ENCODE data around the gene MEIKIN. TPM values are rescaled to one million over a fixed set of nuclear protein-coding genes. Genes with fewer than 3 reads are reported as not detected.

The MEIKIN gene
- total RNA-seq, 1 experiment from 2014 or later = not detected

DNA sequence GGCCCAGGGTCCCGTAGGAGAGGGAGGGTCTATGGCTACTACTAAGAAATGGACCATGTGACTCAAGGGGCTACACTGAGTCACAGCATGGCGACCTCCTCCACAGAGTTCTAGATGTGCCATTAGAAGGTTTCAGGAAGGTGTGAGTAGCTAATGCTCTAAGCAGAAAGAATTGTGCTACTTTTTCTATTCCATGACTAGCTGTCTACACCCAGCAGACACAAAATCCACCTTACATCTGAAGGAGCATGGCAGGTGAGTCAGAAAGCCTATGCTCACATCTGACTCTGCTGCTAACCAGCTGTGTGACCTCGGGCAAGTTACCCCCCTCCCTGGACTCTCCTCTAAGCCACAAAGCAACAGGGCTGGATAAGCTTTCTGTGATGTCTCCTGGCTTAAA, 14.4 kb upstream of the MEIKIN start:
- H3K9me3 ChIP-seq (ENCODE audit: low read length) = no peaks in the 10 kb centered on the region
- H3K27me3 ChIP-seq (ENCODE audit: low read length) = no peaks in the 10 kb centered on the region
- intact Hi-C loops (cut with micrococcal nuclease) = no loop called here
- H3K4me2 ChIP-seq (ENCODE audit: low read length) = no peak overlapping the region
- DNase-seq (peak; percentile 5), ATAC-seq (no peak)
- H3K79me2 ChIP-seq (ENCODE audit: low read length) = no peaks in the 10 kb centered on the region
- ChIA-PET CTCF (no interaction called here), POLR2A (ENCODE audit: unreplicated experiment) (no interaction called here)
- H2AFZ ChIP-seq (ENCODE audit: low read length) = no peak overlapping the region
- H3K9ac ChIP-seq (ENCODE audit: low read length) = no peak overlapping the region
- BruUV-seq (replicated peaks) = no TSS peak
- H3K9me2 ChIP-seq (replicated peaks; ENCODE audit: low read length) = no peaks in the 10 kb centered on the region
- H3K4me3 ChIP-seq (ENCODE audit: low read length) = no peak overlapping the region
- H3K27ac ChIP-seq (ENCODE audit: low read length) = no peak overlapping the region
- TF ChIP-seq CTCF (conservative IDR thresholded peaks at IDR 0.05; ENCODE audit: low read depth, low read length) (no peak), EZH2phosphoT487 (IDR thresholded peaks at IDR 0.05; ENCODE audit: borderline replicate concordance, low read length) (no peak), EZH2 (IDR thresholded peaks at IDR 0.05; ENCODE audit: low read length, unreplicated experiment) (no peak)
- H3K4me1 ChIP-seq (ENCODE audit: insufficient read depth, low read length) = no peaks in the 10 kb centered on the region
- H3F3A ChIP-seq (ENCODE audit: low read length, unreplicated experiment) = no peaks in the 10 kb centered on the region
- no peaks in the 10 kb centered on the region for H4K20me1 ChIP-seq (ENCODE audit: low read length)
- H3K36me3 ChIP-seq (ENCODE audit: low read depth, low read length) = no peaks in the 10 kb centered on the region

GRCh38 chr5:131959136-131959535, 13.7 kb upstream of the MEIKIN start:
- Histone ChIP-seq H3K27ac (ENCODE audit: low read length) (no peak overlapping the region), H3K4me1 (ENCODE audit: insufficient read depth, low read length) (no peaks in the 10 kb centered on the region), H3K9me3 (ENCODE audit: low read length) (no peaks in the 10 kb centered on the region), H3K36me3 (ENCODE audit: low read depth, low read length) (no peaks in the 10 kb centered on the region), H3F3A (ENCODE audit: low read length, unreplicated experiment) (no peaks in the 10 kb centered on the region), H3K4me3 (ENCODE audit: low read length) (no peak overlapping the region), H3K27me3 (ENCODE audit: low read length) (no peaks in the 10 kb centered on the region), H4K20me1 (ENCODE audit: low read length) (no peaks in the 10 kb centered on the region), H3K9ac (ENCODE audit: low read length) (no peak overlapping the region), H3K9me2 (replicated peaks; ENCODE audit: low read length) (no peaks in the 10 kb centered on the region), H3K4me2 (ENCODE audit: low read length) (no peak overlapping the region), H3K79me2 (ENCODE audit: low read length) (no peaks in the 10 kb centered on the region), H2AFZ (ENCODE audit: low read length) (no peak overlapping the region)
- no TSS peak for BruUV-seq (replicated peaks)
- intact Hi-C loops (cut with micrococcal nuclease) = no loop called here
- ChIA-PET POLR2A (ENCODE audit: unreplicated experiment) (no interaction called here), CTCF (no interaction called here)
- DNase-seq (no peak), ATAC-seq (no peak)
- TF ChIP-seq EZH2phosphoT487 (IDR thresholded peaks at IDR 0.05; ENCODE audit: borderline replicate concordance, low read length) (no peak), CTCF (conservative IDR thresholded peaks at IDR 0.05; ENCODE audit: low read depth, low read length) (no peak), EZH2 (IDR thresholded peaks at IDR 0.05; ENCODE audit: low read length, unreplicated experiment) (no peak)

DNA sequence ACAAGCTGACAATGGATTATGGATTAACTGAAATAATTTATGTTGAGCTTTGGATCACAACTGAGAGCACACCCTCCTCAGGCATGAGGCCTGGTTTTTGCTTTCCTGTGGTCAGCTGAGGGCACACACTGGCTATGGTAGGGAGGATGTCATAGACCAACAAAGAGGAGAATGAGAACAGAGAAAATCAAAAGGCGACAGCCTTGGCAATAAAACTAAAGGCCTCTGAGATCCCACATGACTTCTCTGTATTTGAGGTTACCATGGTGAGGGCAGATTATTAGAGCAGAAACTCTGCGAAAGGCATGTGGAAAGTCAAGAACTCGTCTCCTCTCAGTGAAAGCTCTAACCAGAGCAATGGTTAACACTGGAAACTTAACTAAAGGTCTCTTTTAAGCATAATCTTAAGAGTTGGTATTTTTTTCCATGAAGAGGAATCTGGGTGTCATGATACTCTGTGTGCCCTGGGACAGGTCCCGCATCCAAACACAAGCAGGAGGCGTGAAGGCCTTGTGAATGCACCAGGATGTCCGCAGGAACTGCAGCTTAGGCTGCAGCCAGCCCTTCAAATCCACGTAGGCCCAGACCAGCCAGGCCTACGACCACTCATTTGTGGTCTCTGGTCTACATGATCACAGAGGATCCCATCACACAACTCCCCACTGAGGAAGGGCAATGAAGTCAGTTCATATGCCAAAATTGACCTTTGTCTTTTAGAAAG, 12.4 kb upstream of the MEIKIN start:
- Histone ChIP-seq H3F3A (ENCODE audit: low read length, unreplicated experiment) (no peaks in the 10 kb centered on the region), H3K9me3 (ENCODE audit: low read length) (no peaks in the 10 kb centered on the region), H3K9ac (ENCODE audit: low read length) (no peak overlapping the region), H3K4me3 (ENCODE audit: low read length) (no peak overlapping the region), H3K27me3 (ENCODE audit: low read length) (no peaks in the 10 kb centered on the region), H3K79me2 (ENCODE audit: low read length) (no peaks in the 10 kb centered on the region), H4K20me1 (ENCODE audit: low read length) (no peaks in the 10 kb centered on the region), H3K27ac (ENCODE audit: low read length) (no peak overlapping the region), H2AFZ (ENCODE audit: low read length) (no peak overlapping the region), H3K36me3 (ENCODE audit: low read depth, low read length) (no peaks in the 10 kb centered on the region), H3K4me1 (ENCODE audit: insufficient read depth, low read length) (no peaks in the 10 kb centered on the region), H3K9me2 (replicated peaks; ENCODE audit: low read length) (no peaks in the 10 kb centered on the region), H3K4me2 (ENCODE audit: low read length) (no peak overlapping the region)
- DNase-seq = no peak
- ChIA-PET POLR2A (ENCODE audit: unreplicated experiment) (no interaction called here), CTCF (no interaction called here)
- intact Hi-C loops (cut with micrococcal nuclease) = no loop called here
- TF ChIP-seq CTCF (conservative IDR thresholded peaks at IDR 0.05; ENCODE audit: low read depth, low read length) (no peak), EZH2phosphoT487 (IDR thresholded peaks at IDR 0.05; ENCODE audit: borderline replicate concordance, low read length) (no peak), EZH2 (IDR thresholded peaks at IDR 0.05; ENCODE audit: low read length, unreplicated experiment) (no peak)
- BruUV-seq (replicated peaks) = no TSS peak
- ATAC-seq = no peak
